GM21526 (cell line): ENCODE measurements around the gene SUPT3H.
"Not testable (repeated sequence)": the region's sequence is repeated elsewhere in the genome, so short reads cannot be mapped to it uniquely, and the experiment has no call there.

ENCODE experiments used
- ATAC-seq: cut with Tn5 transposase; IDR thresholded peaks from one replicate; pipeline ENCODE4 v1.9.1; 2021; ENCODE audit warnings: moderate library complexity; ENCODE audit not compliant: unreplicated experiment, low FRiP score

Gene SUPT3H

DNA sequence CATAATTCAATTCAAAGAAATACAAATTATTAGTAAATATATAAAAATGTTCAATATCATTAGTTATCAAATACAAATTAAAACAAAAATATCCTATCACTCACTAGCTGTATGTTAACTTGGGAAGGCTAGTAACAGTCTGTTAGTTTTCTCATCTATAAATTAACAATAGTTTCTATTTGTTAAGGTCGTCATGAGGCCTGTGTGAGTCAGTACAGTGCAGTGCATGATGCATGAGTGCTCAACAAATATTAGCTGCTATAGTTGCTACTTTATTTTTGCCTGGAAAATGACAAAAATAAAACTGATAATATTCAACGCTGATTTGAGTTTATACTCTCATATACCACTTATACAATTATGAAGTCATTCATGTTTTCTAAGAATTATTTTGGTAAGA is 451.2 kb downstream of the SUPT3H start:
- ATAC-seq, result no peak

DNA sequence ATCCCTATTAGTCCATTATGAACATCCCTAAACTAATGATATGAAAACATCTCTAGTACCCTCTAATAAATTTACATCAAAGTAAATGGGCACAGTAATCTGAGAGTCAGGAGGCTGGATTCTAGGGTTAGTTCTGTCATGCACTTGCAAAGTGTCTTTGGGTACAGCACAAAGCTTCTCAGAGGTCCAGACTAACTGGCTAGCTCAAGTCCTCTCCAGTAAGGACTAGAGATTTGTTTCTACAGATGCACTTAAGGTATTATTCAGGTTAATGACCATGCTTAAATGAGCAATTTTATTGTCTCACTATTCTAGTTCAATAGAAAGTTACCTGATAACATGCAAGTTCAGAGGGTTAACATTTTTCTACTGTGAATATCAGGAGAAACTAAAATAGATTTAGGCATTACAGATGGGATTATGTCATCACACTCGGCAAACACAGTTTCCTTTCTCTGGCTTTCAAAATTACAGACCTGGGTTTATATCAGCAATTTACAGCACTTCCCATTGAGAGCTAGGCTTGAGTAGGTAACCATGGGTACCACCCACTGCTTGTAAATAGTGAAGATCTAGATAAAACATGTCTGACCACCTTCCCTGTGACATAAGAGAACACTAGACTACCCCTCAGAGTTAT is 452.5 kb downstream of the SUPT3H start:
- ATAC-seq, result no peak

- ATAC-seq, result no peak
These were observed 454.3 kb downstream of the SUPT3H start for GRCh38 chr6:44923444-44923843.

- ATAC-seq, result no peak
These were observed 455.9 kb downstream of the SUPT3H start for GRCh38 chr6:44921798-44922197.

DNA sequence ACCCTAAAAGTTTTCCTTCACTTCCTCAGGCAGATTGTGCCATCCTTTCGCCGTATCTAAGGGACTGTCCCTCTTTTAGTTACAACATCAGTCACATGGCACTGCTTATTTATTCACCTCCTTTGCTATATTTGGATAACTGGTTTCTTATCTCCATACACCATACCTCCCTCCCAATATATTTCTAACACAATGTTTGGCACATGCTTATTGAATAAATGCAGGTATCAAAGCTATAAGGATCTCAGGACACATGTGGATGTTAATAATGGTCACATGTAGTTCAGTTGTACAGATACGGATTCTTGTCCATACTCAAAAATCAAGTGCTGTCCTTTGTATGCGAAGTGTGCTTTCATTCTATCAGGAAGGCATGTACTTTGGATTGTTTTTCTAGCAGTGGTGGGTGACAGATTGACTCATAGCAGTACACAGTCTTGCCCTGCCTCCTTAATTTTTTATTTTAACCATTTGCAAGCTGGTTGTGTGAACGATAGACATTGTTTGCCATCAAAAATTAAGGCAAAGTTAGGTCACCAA is 456.7 kb downstream of the SUPT3H start:
- ATAC-seq, result no peak

- ATAC-seq, result no peak
These were observed 458.9 kb downstream of the SUPT3H start for GRCh38 chr6:44918671-44919296.

DNA sequence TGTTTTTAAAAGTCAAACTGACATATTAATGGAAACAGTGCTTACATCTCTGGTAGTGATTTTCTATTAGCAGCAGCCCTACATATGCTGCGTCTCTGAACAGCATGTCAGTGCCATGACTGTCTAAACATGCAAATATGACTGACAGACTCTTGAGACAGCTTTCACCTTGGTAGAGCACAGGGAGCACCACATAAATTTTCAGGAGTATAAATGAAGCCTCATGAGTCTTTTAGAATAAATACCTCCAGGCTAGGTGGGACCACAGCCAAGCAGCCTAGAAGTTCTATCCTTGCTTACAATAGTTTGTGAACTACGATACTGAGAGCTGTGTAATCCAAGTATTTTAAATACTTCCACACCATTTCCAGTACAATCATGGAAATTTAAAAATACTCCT is 460.3 kb downstream of the SUPT3H start:
- ATAC-seq, result no peak

DNA sequence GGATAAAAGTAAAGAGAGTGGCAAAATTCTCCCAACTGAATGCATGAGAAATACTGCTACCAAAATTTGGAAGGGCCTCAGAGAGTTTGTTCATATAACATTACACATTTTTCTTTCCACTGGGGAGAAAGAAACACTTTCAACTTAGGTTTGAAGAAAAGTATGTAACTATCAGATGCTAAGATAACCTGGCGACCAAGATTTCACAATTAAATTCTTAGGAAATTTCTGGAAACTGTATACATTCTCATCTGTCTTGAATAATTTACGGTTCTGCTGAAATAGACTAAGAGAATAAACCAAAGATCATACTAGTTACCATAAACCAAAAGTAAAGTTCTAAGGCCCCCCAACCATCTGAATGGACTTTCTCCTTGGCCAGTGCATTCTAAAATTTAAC is 462.6 kb downstream of the SUPT3H start:
- no peak for ATAC-seq

DNA sequence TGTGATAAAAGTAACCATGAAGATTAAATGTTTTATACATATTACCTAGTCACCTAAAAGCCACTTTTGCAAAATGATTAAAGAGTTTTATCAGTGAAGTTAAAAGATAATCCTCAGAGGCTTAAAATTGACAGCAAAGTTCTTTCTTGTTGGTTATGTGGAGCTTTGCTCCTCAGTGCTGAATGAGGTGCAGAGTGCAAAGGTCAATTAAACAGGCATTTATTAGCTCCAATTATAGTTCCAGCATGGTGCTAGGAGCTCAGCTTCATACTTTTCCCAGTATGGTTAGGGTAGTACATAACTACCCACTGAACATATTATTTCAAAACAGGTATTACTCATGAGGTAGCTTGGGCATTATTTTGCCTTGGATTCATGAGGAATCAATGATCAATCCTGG is 463.6 kb downstream of the SUPT3H start:
- no peak for ATAC-seq

DNA sequence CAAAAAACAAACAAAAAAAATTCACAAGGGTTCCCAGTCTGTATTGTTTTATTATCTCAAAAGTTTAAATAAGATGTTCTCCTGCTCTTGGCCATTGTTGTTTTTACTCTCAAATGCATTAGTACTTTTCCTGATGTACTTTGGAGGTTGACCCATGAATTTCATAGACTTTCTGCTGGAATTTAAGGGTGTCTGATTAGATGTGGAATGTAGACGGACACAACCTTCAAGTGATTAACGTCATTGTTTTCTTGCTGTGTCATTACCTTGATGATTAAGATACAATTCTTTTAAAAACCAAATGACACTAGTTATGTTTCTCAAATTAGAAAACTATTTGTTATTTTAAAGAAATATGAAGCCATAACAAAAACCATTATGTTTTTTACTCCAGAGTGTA is 471.0 kb downstream of the SUPT3H start:
- ATAC-seq, result no peak

DNA sequence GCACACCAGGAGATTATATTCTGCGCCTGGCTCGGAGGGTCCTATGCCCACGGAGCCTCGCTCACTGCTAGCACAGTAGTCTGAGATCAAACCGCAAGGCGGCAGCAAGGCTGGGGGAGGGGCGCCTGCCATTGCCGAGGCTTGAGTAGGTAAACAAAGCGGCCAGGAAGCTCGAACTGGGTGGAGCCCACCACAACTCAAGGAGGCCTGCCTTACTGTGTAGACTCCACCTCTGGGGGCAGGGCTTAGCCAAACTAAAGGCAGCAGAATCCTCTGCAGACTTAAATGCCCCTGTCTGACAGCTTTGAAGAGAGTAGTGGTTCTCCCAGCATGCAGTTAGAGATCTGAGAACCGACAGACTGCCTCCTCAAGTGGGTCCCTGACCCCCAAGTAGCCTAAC is 477.4 kb downstream of the SUPT3H start:
- ATAC-seq, result not testable (repeated sequence)

DNA sequence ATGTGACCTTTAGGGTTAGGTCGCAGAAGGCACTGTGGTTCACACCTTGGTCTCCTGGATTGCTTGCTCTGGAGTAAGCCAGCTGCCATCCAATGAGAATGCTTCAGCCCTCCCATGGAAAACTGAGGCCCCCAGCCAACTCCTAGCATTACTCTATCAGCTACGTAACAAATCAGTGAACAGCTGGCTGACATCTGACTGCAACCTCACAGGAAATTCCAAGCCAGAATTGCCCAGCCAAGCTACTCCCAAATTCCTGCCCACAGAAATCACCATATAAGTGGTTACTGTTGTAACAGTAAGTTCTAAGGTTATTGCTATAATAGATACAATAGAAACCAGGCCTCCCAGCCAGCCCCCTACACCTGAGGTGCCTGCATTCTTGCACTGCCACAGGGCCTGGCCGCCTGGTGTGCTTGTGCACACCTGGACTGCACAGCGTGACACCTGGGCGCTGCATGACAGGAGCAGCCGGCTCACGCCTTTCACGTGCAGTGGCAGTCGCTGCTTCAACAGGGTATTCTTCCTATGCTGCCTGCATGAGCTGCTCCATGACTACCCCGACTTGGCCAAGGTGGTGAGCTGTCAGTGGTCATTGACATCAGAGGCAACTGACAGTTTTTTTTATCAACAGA is 479.3 kb downstream of the SUPT3H start:
- no peak for ATAC-seq

GRCh38 chr6:44897316-44897715 is 480.4 kb downstream of the SUPT3H start:
- no peak for ATAC-seq

DNA sequence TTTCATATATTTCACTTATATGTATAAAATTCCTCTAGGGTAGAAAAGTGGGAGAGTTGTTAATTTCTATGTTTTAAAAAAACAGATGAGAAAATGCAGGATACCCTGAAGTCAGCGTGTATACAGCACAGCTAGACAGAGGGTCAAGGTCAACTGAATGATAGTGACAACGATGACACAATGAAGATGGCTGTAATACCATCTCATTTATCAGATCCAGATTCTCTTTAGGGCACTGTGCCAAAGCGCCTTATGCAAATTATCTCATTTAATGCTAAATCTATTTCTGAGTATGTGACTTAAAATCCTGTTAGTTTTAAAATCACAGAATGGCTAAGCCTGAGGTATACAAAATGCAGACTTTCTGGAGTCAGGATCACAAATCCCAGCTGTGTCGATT is 481.0 kb downstream of the SUPT3H start:
- ATAC-seq, result no peak

- ATAC-seq, result no peak
These were observed 485.2 kb downstream of the SUPT3H start for GRCh38 chr6:44892579-44892978.

- not testable (repeated sequence) for ATAC-seq
These were observed 498.7 kb downstream of the SUPT3H start for GRCh38 chr6:44879071-44879470.

DNA sequence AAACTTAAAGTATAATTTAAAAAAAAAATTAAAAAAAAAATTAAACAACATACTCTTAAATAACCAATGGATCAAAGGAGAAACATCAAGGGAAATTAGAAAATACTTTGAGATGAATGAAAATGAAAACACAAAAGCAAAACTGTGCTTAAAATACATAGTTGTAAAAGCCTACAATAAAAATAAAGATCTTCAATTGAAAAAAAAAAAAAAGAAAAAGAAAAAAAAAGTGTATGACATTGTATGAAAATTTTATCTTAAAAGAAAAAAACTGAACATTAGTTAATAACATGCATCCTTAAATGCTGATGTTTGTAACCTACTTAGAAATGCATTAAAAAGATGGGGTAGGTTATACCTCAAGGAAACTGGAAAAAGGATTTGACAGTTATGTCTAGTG is 501.1 kb downstream of the SUPT3H start:
- not testable (repeated sequence) for ATAC-seq

GRCh38 chr6:44869321-44869897 is 508.3 kb downstream of the SUPT3H start:
- ATAC-seq, result no peak

- no peak for ATAC-seq
These were observed 508.8 kb downstream of the SUPT3H start for GRCh38 chr6:44868910-44869309.

- peak; percentile 44 for ATAC-seq
These were observed 509.4 kb downstream of the SUPT3H start for GRCh38 chr6:44868335-44868668.

- ATAC-seq, result peak; percentile 85
These were observed 510.0 kb downstream of the SUPT3H start for GRCh38 chr6:44867571-44868334.
